ENCODE measurements around the gene KIFC1. TPM values are rescaled to one million over a fixed set of nuclear protein-coding genes. Genes with fewer than 3 reads are reported as not detected.

The KIFC1 gene
- polyA plus RNA-seq, 3 donors from 2014 or later, result 2.2 to 3.7 TPM; not detected in 1

DNA sequence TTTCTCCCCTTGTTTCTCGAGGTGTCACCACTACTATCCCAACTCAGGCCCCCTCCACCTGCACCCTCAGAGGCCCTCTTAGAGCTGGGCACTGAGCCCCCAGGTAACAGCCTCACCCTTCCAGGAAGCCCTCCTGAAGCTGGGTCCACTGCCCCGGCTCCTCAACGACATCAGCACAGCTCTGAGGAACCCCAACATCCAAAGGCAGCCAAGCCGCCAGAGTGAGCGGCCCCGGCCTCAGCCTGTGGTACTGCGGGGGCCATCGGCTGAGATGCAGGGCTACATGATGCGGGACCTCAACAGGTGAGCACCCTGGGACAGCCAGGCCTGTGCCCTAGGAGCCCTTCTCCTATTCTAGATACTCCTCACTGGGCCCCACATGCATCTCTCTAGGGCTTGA lies 49.8 kb downstream of the KIFC1 start:
- no peaks in the 10 kb centered on the region for H3K4me1 Mint-ChIP-seq
- no peak overlapping the region for H3K4me3 Mint-ChIP-seq
- peaks cover 0 to 2% (median 2%) of the 10 kb centered on the region in 3 donors for H3K27me3 Mint-ChIP-seq (ENCODE audit: low read depth in 3 of 3)
- peaks cover 4 to 25% (median 17%) of the 10 kb centered on the region in 3 donors for H3K36me3 Mint-ChIP-seq
- DNase-seq, result no peak
- H3K9me3 Mint-ChIP-seq, result no peaks in the 10 kb centered on the region
- peak overlapping the region in 1 of 6 donors; percentile 37 for H3K27ac Mint-ChIP-seq

DNA sequence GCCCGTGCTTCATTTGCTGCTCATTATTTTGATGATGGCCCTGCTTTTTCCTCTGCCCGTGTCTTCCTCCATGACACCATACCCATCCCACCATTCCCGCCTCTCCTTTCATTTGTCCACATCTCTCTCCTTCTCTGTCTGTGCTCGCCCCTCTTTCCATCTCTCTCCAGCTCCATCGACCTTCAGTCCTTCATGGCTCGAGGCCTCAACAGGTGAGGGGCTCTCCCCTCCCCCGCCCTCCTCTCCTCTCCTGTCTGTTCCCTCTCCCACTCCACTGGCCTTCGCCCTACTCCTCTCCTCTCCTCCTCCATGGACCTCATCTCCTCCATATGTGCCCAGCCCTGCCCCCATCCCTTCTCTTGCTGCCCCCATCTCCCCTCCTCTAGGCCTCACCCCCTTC lies 50.7 kb downstream of the KIFC1 start:
- no peak for DNase-seq
- Mint-ChIP-seq H3K4me3 (no peak overlapping the region), H3K27me3 (ENCODE audit: low read depth in 3 of 3) (peaks cover 0 to 2% (median 2%) of the 10 kb centered on the region in 3 donors), H3K36me3 (peaks cover 9 to 22% (median 18%) of the 10 kb centered on the region in 3 donors), H3K4me1 (no peaks in the 10 kb centered on the region), H3K27ac (no peak overlapping the region), H3K9me3 (no peaks in the 10 kb centered on the region)

- no peak for DNase-seq
- H3K27ac Mint-ChIP-seq, result no peak overlapping the region
- H3K9me3 Mint-ChIP-seq, result no peaks in the 10 kb centered on the region
- peaks cover 0 to 3% of the 10 kb centered on the region in 2 donors for H3K4me1 Mint-ChIP-seq
- H3K27me3 Mint-ChIP-seq (ENCODE audit: low read depth in 3 of 3), result peaks cover 0 to 2% (median 2%) of the 10 kb centered on the region in 3 donors
- peaks cover 9 to 18% (median 13%) of the 10 kb centered on the region in 3 donors for H3K36me3 Mint-ChIP-seq
- no peak overlapping the region for H3K4me3 Mint-ChIP-seq
Observed at GRCh38 chr6:33443025-33443424, 51.4 kb downstream of the KIFC1 start.

- Mint-ChIP-seq H3K4me1 (peaks cover 0 to 5% of the 10 kb centered on the region in 2 donors), H3K4me3 (no peak overlapping the region), H3K27ac (no peak overlapping the region), H3K36me3 (peaks cover 9 to 18% (median 10%) of the 10 kb centered on the region in 3 donors), H3K27me3 (ENCODE audit: low read depth in 3 of 3) (peaks cover 0 to 2% (median 1%) of the 10 kb centered on the region in 3 donors), H3K9me3 (no peaks in the 10 kb centered on the region)
- no peak for DNase-seq
Observed at GRCh38 chr6:33443619-33444504, 52.2 kb downstream of the KIFC1 start.

DNA sequence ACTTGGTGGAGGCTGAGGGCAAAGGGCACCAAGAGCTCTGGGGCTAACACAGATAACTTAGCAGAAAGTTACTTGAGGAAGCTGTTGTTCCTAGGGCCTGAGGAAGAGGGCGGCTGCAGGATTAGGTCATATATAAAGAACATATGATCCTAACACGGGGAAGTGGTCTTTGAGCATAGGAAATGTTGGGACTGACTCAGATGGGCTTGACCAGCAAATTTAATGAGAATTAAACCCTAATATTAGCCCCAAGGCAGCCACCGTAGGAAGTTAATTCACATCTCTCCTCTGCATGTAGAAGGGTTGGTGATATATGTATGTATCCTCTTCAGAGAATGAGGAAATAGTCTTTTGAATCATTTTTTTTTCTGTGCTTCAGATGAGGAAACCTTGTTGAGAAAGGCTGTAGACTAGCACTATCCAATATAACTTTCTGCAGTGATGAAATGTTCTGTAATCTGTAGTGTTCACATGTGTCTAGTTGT lies 53.5 kb downstream of the KIFC1 start:
- Mint-ChIP-seq H3K27ac (peak overlapping the region in 4 of 6 donors; percentile 18 to 37 (median 29)), H3K27me3 (ENCODE audit: low read depth in 3 of 3) (peaks cover 0 to 2% (median 0%) of the 10 kb centered on the region in 3 donors), H3K4me3 (no peak overlapping the region), H3K4me1 (peaks cover 0 to 7% of the 10 kb centered on the region in 2 donors), H3K9me3 (no peaks in the 10 kb centered on the region), H3K36me3 (peaks cover 9 to 10% (median 10%) of the 10 kb centered on the region in 3 donors)
- DNase-seq, result no peak

DNA sequence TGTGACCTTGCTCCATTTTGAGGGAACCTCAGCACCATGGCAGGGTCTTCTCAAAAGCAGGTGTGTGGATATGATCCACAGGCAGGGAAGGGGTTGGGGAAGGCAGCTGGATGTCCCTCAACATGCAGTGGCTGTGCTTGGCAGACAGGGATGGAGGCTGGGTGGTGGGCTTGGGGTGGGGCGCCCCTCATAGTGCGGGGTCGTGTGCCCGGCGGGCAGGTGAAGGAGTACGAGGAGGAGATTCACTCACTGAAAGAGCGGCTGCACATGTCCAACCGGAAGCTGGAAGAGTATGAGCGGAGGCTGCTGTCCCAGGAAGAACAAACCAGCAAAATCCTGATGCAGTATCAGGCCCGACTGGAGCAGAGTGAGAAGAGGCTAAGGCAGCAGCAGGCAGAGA lies 54.7 kb downstream of the KIFC1 start:
- H3K27me3 Mint-ChIP-seq (ENCODE audit: low read depth in 3 of 3), result peaks cover 0 to 2% (median 0%) of the 10 kb centered on the region in 3 donors
- H3K9me3 Mint-ChIP-seq, result no peaks in the 10 kb centered on the region
- peaks cover 0 to 7% of the 10 kb centered on the region in 2 donors for H3K4me1 Mint-ChIP-seq
- peaks cover 6 to 10% (median 9%) of the 10 kb centered on the region in 3 donors for H3K36me3 Mint-ChIP-seq
- H3K4me3 Mint-ChIP-seq, result no peak overlapping the region
- no peak overlapping the region for H3K27ac Mint-ChIP-seq
- no peak for DNase-seq

GRCh38 chr6:33450434-33450833 lies 58.8 kb downstream of the KIFC1 start:
- Mint-ChIP-seq H3K27ac (peak overlapping the region in 4 of 6 donors; percentile 2 to 35 (median 21)), H3K27me3 (ENCODE audit: low read depth in 3 of 3) (peaks cover 4 to 8% (median 7%) of the 10 kb centered on the region in 3 donors), H3K9me3 (no peaks in the 10 kb centered on the region), H3K4me3 (no peak overlapping the region), H3K4me1 (peaks cover 26 to 29% of the 10 kb centered on the region in 2 donors), H3K36me3 (peaks cover 0 to 10% (median 9%) of the 10 kb centered on the region in 3 donors)
- DNase-seq, result no peak

- H3K4me3 Mint-ChIP-seq, result peak overlapping the region in 1 of 5 donors; percentile 8
- peaks cover 32 to 33% of the 10 kb centered on the region in 2 donors for H3K4me1 Mint-ChIP-seq
- peak overlapping the region in 2 of 6 donors; percentile 30 to 46 for H3K27ac Mint-ChIP-seq
- H3K36me3 Mint-ChIP-seq, result peaks cover under 1 to 4% (median 3%) of the 10 kb centered on the region in 3 donors
- peaks cover 0 to 2% (median 0%) of the 10 kb centered on the region in 6 donors for H3K9me3 Mint-ChIP-seq
- peaks cover 4 to 8% (median 7%) of the 10 kb centered on the region in 3 donors for H3K27me3 Mint-ChIP-seq (ENCODE audit: low read depth in 3 of 3)
- no peak for DNase-seq
Observed at GRCh38 chr6:33451606-33452005, 60.0 kb downstream of the KIFC1 start.

DNA sequence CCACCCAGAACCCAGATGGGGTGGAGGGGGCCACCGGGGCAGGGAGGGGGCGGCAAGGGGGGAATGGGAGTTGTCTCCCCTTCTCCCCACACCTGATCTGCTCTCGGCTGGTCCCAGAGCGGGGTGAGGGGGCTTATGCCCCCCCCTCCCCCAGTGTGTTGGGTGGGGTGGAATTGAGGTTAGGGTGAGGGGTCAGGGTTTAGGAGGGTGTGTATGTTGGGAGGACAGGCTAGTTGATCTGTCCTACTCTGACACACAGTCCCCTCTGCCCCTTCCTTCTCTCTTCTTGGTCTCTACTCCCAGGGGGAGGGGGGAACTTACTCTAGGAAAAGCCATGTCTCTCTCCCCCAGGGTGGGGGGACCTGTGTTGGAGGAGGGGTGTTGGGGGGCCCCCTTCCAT lies 60.9 kb downstream of the KIFC1 start:
- Mint-ChIP-seq H3K36me3 (peaks cover 0 to 9% (median 0%) of the 10 kb centered on the region in 3 donors), H3K4me3 (no peak overlapping the region), H3K27ac (no peak overlapping the region), H3K4me1 (peaks cover 33 to 36% of the 10 kb centered on the region in 2 donors), H3K9me3 (peaks cover 0 to 2% (median 0%) of the 10 kb centered on the region in 6 donors), H3K27me3 (ENCODE audit: low read depth in 3 of 3) (peaks cover 4 to 8% (median 7%) of the 10 kb centered on the region in 3 donors)
- no peak for DNase-seq

DNA sequence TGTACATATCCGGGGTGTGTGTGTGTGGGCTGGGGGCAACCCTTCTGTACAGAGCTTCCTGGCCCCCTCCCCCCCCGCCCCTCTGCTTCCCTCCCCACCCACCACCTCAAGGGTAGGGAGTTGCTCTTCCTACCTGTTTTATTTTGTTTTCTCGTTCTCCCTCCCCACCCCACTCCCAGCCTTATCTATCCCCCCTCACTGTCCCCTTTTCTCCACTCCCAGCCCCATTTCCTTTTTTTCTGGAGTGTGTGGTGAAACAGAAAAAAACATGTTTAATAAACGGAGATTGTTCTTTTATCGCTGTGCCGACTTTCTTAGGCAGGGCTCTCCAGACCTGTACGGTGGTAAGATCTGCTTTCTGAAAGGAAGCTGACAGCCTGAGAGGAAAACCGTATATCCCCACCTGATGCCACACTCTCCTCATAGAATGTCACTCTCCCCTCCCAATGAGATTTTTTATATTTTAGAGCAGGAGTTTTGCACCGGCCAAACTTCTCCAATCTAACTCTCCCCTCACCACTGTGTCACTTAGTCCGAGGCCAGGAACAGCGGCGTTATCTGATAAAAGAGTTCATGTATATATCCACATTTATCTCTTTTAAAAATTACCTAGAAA lies 61.9 kb downstream of the KIFC1 start:
- peaks cover 4 to 8% (median 7%) of the 10 kb centered on the region in 3 donors for H3K27me3 Mint-ChIP-seq (ENCODE audit: low read depth in 3 of 3)
- H3K4me3 Mint-ChIP-seq, result peak overlapping the region; percentile 89 to 97 (median 96)
- peaks cover 0 to 9% (median 0%) of the 10 kb centered on the region in 3 donors for H3K36me3 Mint-ChIP-seq
- peak overlapping the region; percentile 87 to 94 (median 92) for H3K27ac Mint-ChIP-seq
- peaks cover 0 to 2% (median 0%) of the 10 kb centered on the region in 6 donors for H3K9me3 Mint-ChIP-seq
- H3K4me1 Mint-ChIP-seq, result peaks cover 30 to 36% of the 10 kb centered on the region in 2 donors
- no peak for DNase-seq

GRCh38 chr6:33454009-33454946 lies 62.7 kb downstream of the KIFC1 start, which contains the start of gene ZBTB9:
TSS of gene ZBTB9 (plus strand) at chr6:33454576. CDS start at chr6:33455101, 525 bp downstream.
- Mint-ChIP-seq H3K4me3 (peak within 1 kb of the TSS; percentile 89 to 97 (median 96)), H3K4me1 (peaks cover 26 to 36% of the 10 kb centered on the region in 2 donors), H3K27me3 (ENCODE audit: low read depth in 3 of 3) (peaks cover 4 to 8% (median 7%) of the 10 kb centered on the region in 3 donors), H3K36me3 (peaks cover 0 to 9% (median 0%) of the 10 kb centered on the region in 3 donors), H3K9me3 (peaks cover 0 to 2% (median 0%) of the 10 kb centered on the region in 6 donors), H3K27ac (peak within 1 kb of the TSS; percentile 87 to 94 (median 92))
- peak; percentile 95 for DNase-seq

DNA sequence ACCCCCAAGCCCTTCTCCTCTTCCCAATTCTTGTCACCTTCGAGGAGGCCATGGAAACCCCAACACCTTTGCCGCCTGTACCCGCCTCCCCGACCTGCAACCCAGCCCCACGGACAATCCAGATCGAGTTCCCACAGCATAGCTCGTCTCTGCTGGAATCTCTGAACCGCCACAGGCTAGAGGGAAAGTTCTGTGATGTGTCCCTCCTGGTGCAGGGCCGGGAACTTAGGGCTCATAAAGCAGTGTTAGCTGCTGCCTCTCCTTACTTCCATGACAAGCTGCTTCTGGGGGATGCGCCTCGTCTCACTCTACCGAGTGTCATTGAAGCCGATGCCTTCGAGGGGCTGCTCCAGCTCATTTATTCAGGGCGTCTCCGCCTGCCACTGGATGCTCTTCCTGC lies 63.4 kb downstream of the KIFC1 start:
- H3K27me3 Mint-ChIP-seq (ENCODE audit: low read depth in 3 of 3), result peaks cover 4 to 8% (median 7%) of the 10 kb centered on the region in 3 donors
- H3K9me3 Mint-ChIP-seq, result peaks cover 0 to 2% (median 0%) of the 10 kb centered on the region in 6 donors
- no peak for DNase-seq
- H3K27ac Mint-ChIP-seq, result peak overlapping the region; percentile 87 to 94 (median 92)
- H3K4me3 Mint-ChIP-seq, result peak overlapping the region; percentile 89 to 97 (median 96)
- H3K36me3 Mint-ChIP-seq, result peaks cover 0 to 9% (median 3%) of the 10 kb centered on the region in 3 donors
- H3K4me1 Mint-ChIP-seq, result peaks cover 26 to 36% of the 10 kb centered on the region in 2 donors
